Skeletal muscle cell (primary cell): ENCODE data around the gene MGRN1.
"Not testable (repeated sequence)": the region's sequence is repeated elsewhere in the genome, so short reads cannot be mapped to it uniquely, and the experiment has no call there.

ENCODE experiments used
- DNase-seq: peaks from one replicate; pipeline ENCODE4 v3.0.0-alpha.2; 2010; ENCODE audit warnings: low read depth
- H3K4me3 ChIP-seq: 2 replicates; pipeline ENCODE4 v1.5.1; 2011; ENCODE audit warnings: low read depth, mild to moderate bottlenecking, control low read depth, low read length, moderate library complexity

MGRN1 gene

GRCh38 chr16:4648917-4649316 lies 24.3 kb downstream of the MGRN1 start:
- no peak overlapping the region for H3K4me3 ChIP-seq
- DNase-seq, result no peak

- H3K4me3 ChIP-seq, result no peak overlapping the region
Measured at GRCh38 chr16:4649744-4650442, 25.3 kb downstream of the MGRN1 start.

GRCh38 chr16:4650443-4651074 lies 25.9 kb downstream of the MGRN1 start:
- H3K4me3 ChIP-seq, DNase-seq: not testable (repeated sequence)

More at GRCh38 chr16:4649744-4650442, 25.3 kb downstream of the MGRN1 start:
- no peak for DNase-seq

- no peak for DNase-seq
- H3K4me3 ChIP-seq, result no peak overlapping the region
Measured at GRCh38 chr16:4651827-4652226, 27.2 kb downstream of the MGRN1 start.

- DNase-seq, result no peak
- H3K4me3 ChIP-seq, result no peak overlapping the region
Measured at GRCh38 chr16:4652561-4652960, 27.9 kb downstream of the MGRN1 start.

GRCh38 chr16:4654011-4654963 lies 29.7 kb downstream of the MGRN1 start:
- H3K4me3 ChIP-seq, result no peak overlapping the region
- no peak for DNase-seq

GRCh38 chr16:4654964-4655590 lies 30.5 kb downstream of the MGRN1 start:
- no peak overlapping the region for H3K4me3 ChIP-seq
- no peak for DNase-seq

- DNase-seq, result no peak
- no peak overlapping the region for H3K4me3 ChIP-seq
Measured at GRCh38 chr16:4655801-4656200, 31.2 kb downstream of the MGRN1 start.

- no peak for DNase-seq
- no peak overlapping the region for H3K4me3 ChIP-seq
Measured at GRCh38 chr16:4656221-4656620, 31.6 kb downstream of the MGRN1 start.

GRCh38 chr16:4656695-4657686 lies 32.4 kb downstream of the MGRN1 start:
- no peak overlapping the region for H3K4me3 ChIP-seq
- no peak for DNase-seq

GRCh38 chr16:4659363-4660353 lies 35.0 kb downstream of the MGRN1 start:
- DNase-seq, result no peak
- H3K4me3 ChIP-seq, result no peak overlapping the region

GRCh38 chr16:4660454-4661007 lies 35.9 kb downstream of the MGRN1 start:
- H3K4me3 ChIP-seq, result no peak overlapping the region
- DNase-seq, result peak; percentile 30

- no peak for DNase-seq
- H3K4me3 ChIP-seq, result no peak overlapping the region
Measured at GRCh38 chr16:4661661-4662060, 37.0 kb downstream of the MGRN1 start.

- DNase-seq, result no peak
- no peak overlapping the region for H3K4me3 ChIP-seq
Measured at GRCh38 chr16:4663465-4663776, 38.8 kb downstream of the MGRN1 start.

GRCh38 chr16:4663777-4664465 lies 39.3 kb downstream of the MGRN1 start:
- H3K4me3 ChIP-seq, result no peak overlapping the region
- DNase-seq, result no peak

GRCh38 chr16:4664538-4665418 lies 40.2 kb downstream of the MGRN1 start:
- H3K4me3 ChIP-seq, result no peak overlapping the region
- no peak for DNase-seq
